Right lobe of liver (tissue), 5 donors: ENCODE measurements around the gene CD151. TPM values are rescaled to one million over a fixed set of nuclear protein-coding genes. Genes with fewer than 3 reads are reported as not detected.

Experiments
- small RNA-seq, 2 experiments: library from RNA; depleted of rRNA; stranded (forward); fragments of <200 nt; gene quantifications; one replicate each; pipeline ENCODE3, GENCODE V24; 2016
- total RNA-seq, 6 experiments: library from RNA; depleted of rRNA in 2 of 6; stranded (reverse); fragments of >200 nt in 2 of 6; fragmentation: NEBNext Ultra II Directional in 3 of 6; extraction: Animal tissue kit (Norgen Biotek cat#: 25700) in 3 of 6; gene quantifications; one replicate each; pipeline versions ENCODE4 v1.1.0 to v1.2.4, GENCODE V29; 2016 to 2023
- donor health status: DM: no; HTN: no; CAD: no.
- donor health status: DM: no; HTN: no; CAD: no.
- donor health status: DM: no; HTN: yes; CAD: no.
- donor health status: DM: no; HTN: yes; CAD: no.

The CD151 gene
- total RNA-seq, 6 experiments from 2014 or later, result 70.8 to 156 (median 135) TPM

Small RNA genes within 50 kb of the gene (small RNA-seq; reads per million reads assigned to genes)
- gene SNORA52, result 0 reads per million in 2 experiments

Other genes starting within 250 kb of the CD151 start
- 10 to 100 TPM; 27.3 to 72.8 (median 47.7) TPM for gene IRF7, start 217.0 kb upstream of the CD151 start, total RNA-seq
- 100 to 1,000 TPM in 2 of 6 experiments, 10 to 100 TPM in 4; 59.4 to 162 (median 80.7) TPM for gene CDHR5, start 208.0 kb upstream of the CD151 start, total RNA-seq
- gene SCT, start 205.8 kb upstream of the CD151 start, total RNA-seq, result not detected
- gene DRD4, start 195.7 kb upstream of the CD151 start, total RNA-seq, result under 1 TPM in 4 of 6 experiments, not detected in 2; 0.31 to 0.90 (median 0.41) TPM
- 10 to 100 TPM; 11.3 to 17.9 (median 14.0) TPM for gene DEAF1, start 137.7 kb upstream of the CD151 start, total RNA-seq
- 10 to 100 TPM in 3 of 6 experiments, 1 to 10 TPM in 3; 6.9 to 15.5 (median 10.5) TPM for gene TMEM80, start 137.1 kb upstream of the CD151 start, total RNA-seq
- gene EPS8L2, start 126.7 kb upstream of the CD151 start, total RNA-seq, result 100 to 1,000 TPM in 5 of 6 experiments, 10 to 100 TPM in 1; 95.8 to 184 (median 120) TPM
- gene TALDO1, start 85.5 kb upstream of the CD151 start, total RNA-seq, result 100 to 1,000 TPM; 102 to 184 (median 150) TPM
- 10 to 100 TPM; 15.8 to 31.9 (median 27.7) TPM for gene GATD1, start 55.5 kb upstream of the CD151 start, total RNA-seq
- gene CEND1, start 42.9 kb upstream of the CD151 start, total RNA-seq, result not detected
- gene SLC25A22, start 34.7 kb upstream of the CD151 start, total RNA-seq, result 10 to 100 TPM; 20.6 to 40.2 (median 29.9) TPM
- gene PIDD1, start 27.7 kb upstream of the CD151 start, total RNA-seq, result 10 to 100 TPM in 2 of 6 experiments, 1 to 10 TPM in 4; 6.5 to 11.8 (median 9.8) TPM
- 100 to 1,000 TPM; 212 to 574 (median 457) TPM for gene RPLP2, start 23.0 kb upstream of the CD151 start, total RNA-seq
- gene PNPLA2, start 14.0 kb upstream of the CD151 start, total RNA-seq, result 10 to 100 TPM; 33.2 to 97.1 (median 69.6) TPM
- gene CRACR2B, start 5.0 kb upstream of the CD151 start, total RNA-seq, result 1 to 10 TPM; 2.2 to 4.0 (median 3.1) TPM
- gene POLR2L, start 9.6 kb downstream of the CD151 start, total RNA-seq, result 10 to 100 TPM; 34.5 to 88.1 (median 72.9) TPM
- gene TSPAN4, start 9.9 kb downstream of the CD151 start, total RNA-seq, result 10 to 100 TPM; 14.9 to 80.6 (median 30.5) TPM
- gene CHID1, start 77.9 kb downstream of the CD151 start, total RNA-seq, result 100 to 1,000 TPM in 1 of 6 experiments, 10 to 100 TPM in 5; 61.1 to 157 (median 78.7) TPM
- 10 to 100 TPM; 41.4 to 66.7 (median 53.8) TPM for gene AP2A2, start 92.9 kb downstream of the CD151 start, total RNA-seq
- gene MUC6, start 203.8 kb downstream of the CD151 start, total RNA-seq, result 1 to 10 TPM in 2 of 6 experiments, under 1 TPM in 4; 0.31 to 2.1 (median 0.72) TPM
- gene MUC2, start 241.9 kb downstream of the CD151 start, total RNA-seq, result under 1 TPM in 1 of 6 experiments, not detected in 5; 0.04 TPM